ENCODE results near the gene CLEC2D.

CLEC2D gene

DNA sequence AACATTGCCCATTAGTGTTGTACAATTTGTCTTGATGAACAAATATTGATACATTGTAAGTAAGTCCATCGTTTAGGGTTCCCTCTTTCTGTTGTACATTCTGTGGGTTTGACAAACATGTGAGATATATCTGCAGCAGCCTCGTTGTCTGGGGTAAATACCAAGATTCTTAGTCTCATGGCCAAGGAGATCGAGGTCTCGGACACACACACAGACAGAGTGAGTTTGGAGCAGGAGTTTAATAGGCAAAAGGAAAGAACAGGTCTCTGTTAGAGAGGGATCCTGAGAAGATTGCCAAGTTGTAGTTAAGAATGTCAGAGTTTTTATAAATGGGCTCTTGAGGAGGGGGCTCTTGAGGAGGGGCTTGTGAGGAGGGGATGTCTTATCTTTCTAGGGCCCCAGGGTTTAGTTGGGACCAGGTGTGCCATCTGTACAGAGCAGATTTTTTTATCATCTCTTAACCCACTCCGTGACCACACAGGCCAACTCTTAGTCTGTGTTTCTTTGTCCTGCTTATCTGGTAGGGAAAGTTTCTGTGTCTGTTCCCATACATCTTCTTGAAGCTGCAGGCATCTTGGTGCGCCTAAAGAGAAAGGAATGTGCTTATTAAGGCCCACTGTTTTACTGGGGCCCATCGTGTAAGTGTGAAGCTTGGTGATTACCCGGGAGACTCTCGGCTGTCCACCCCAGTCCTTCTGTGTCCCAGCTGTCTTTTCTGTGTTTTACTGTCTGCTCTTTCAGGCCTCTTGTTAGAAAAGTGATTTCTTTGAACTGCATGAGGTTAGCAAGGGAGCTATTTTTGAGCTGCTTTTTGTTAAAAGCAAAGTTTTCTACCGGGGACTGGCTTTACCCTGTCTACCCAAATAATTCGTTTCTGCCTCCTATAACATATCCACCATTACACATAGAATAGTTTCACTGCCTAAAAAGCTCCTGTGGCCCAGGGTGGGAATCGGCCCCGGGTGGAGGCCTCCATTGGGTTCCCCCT, 22.4 kb upstream of the CLEC2D start:
- DNase-seq (ENCODE audit: low read depth, low spot score), result no peak
- H3K4me3 ChIP-seq (ENCODE audit: low read depth, low read length), result peak overlapping the region; percentile 74
- ChIA-PET POLR2A (no interaction called here), CTCF (interaction anchor here (0.8 to 2.6 kb wide), 8 partner anchors 9 to 103 kb away, joined by 3 to 19 read pairs (median 4); no protein-coding TSS in a partner anchor)
- TF ChIP-seq, protein P1, sequence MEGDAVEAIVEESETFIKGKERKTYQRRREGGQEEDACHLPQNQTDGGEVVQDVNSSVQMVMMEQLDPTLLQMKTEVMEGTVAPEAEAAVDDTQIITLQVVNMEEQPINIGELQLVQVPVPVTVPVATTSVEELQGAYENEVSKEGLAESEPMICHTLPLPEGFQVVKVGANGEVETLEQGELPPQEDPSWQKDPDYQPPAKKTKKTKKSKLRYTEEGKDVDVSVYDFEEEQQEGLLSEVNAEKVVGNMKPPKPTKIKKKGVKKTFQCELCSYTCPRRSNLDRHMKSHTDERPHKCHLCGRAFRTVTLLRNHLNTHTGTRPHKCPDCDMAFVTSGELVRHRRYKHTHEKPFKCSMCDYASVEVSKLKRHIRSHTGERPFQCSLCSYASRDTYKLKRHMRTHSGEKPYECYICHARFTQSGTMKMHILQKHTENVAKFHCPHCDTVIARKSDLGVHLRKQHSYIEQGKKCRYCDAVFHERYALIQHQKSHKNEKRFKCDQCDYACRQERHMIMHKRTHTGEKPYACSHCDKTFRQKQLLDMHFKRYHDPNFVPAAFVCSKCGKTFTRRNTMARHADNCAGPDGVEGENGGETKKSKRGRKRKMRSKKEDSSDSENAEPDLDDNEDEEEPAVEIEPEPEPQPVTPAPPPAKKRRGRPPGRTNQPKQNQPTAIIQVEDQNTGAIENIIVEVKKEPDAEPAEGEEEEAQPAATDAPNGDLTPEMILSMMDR (IDR thresholded peaks at IDR 0.05; ENCODE audit: insufficient read depth, low read length, missing control alignments), result no peak

DNA sequence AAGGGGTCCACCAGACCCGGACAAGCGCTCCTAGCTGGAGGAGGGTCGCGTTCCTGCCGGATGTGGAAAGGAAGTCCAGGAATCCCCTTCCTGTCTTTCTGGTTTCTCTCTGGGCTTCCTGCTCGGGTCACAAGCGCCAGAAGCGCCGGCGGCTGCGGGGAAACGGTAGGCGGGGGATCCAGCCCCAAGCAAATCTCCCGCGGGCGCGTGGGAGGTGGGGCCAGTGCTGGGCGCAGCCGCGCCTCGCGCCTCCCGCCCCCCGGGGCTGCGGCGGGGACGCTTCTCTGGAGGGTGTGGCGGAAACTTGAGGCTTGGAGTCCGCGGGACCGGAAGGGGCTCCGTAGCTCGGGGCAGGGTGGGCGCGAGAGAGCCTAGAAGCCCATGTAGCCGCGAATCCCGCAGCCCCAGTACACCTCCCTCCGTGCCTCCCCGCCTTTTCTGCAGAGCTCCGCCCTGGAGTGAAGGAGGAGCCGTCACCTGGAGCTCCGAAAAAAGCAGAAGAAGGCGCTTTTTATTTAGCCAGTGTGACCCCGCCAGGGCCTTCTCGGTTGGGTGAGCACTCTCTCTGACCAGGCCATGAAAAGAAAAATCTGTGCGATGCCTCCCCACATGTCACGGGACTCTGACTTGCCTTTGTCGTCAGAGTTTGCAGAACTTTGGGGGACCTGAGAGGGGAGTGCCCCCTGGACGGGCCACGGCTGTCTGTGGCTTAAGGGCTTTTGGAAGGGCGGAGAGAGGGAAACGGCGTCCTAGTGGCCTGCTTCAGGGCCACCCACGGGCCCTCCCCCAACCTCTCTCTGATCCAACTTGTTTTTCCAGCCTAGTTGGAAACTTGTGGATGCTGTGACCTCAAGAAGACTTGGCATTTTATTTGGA, 21.4 kb upstream of the CLEC2D start:
- POLR2A ChIA-PET, result no interaction called here

DNA sequence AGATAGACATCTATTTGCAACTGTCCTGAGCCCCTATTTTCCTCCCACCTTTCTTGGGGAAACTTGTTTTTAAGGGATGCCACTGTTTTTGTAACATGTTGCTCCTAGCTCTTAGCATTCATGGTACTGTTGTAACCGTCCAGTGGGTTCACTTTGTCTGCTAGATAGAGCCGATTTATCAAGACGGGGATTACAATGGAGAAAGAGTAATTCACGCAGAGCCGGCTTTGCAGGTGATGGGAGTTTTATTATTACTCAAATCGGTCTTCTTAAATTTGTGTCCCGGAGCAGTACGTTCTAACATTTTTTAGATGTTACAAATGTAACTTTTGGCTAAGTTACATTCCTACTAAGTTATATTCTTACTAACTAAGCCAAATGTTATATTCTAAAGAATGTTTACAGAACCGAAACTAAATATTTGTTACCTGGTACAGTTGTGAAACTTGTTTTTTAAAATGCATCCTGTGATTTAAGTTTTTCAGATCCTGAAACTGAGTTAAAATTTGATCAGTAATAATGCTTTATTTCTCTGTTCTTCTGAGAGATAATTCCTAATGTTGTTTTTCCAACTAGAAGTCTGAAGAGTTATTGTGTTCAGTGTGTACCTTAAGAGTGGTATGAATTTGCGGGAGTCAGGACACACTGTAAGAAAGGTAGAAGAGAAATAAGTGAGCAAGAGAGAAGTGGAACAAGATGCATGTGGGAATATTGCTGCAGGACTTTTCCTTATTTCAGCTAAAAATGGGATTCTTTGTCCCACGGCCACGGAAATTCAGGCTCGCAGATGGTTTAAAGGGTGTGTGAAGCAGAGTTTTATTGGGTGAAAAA, 20.6 kb upstream of the CLEC2D start:
- POLR2A ChIA-PET, result no interaction called here
- TF ChIP-seq, protein P1 (IDR thresholded peaks at IDR 0.05; ENCODE audit: insufficient read depth, low read length, missing control alignments), result no peak
- CTCF ChIA-PET, result interaction anchor here (1.4 to 2.6 kb wide), 3 partner anchors 14 to 94 kb away, joined by 4 to 19 read pairs (median 4); no protein-coding TSS in a partner anchor
- peak overlapping the region; percentile 74 for H3K4me3 ChIP-seq (ENCODE audit: low read depth, low read length)
- DNase-seq (ENCODE audit: low read depth, low spot score), result no peak

More for the DNA sequence above, 21.4 kb upstream of the CLEC2D start:
- CTCF ChIA-PET, result interaction anchor here (0.8 to 2.6 kb wide), 7 partner anchors 8 to 102 kb away, joined by 3 to 19 read pairs (median 4); no protein-coding TSS in a partner anchor
- DNase-seq (ENCODE audit: low read depth, low spot score), result no peak
- H3K4me3 ChIP-seq (ENCODE audit: low read depth, low read length), result peak overlapping the region; percentile 74
- TF ChIP-seq, protein P1 (IDR thresholded peaks at IDR 0.05; ENCODE audit: insufficient read depth, low read length, missing control alignments), result no peak

DNA sequence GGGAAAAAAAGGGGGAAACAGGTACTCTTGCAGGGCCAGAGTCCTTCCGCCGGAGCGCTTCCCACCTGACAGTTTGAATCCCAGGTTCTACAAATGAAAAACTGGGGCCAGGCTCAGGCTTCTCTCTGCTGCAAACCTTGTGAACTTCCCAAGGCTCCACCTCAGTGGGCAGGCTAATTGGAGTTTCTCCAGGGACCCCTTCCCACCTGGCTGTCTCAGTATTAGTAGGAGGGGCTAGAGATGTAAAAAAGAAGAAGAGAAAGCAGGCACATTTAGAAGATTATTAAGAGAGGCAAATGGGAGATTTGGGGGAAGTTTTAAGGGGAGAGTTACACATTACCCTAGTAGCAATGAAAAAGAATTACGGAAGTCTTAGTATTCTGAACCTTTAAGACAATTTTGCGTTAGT, 20.0 kb upstream of the CLEC2D start:
- POLR2A ChIA-PET, result no interaction called here
- TF ChIP-seq, protein P1 (IDR thresholded peaks at IDR 0.05; ENCODE audit: insufficient read depth, low read length, missing control alignments), result no peak
- CTCF ChIA-PET, result interaction anchor here (1.2 kb wide), 1 partner anchor 58 kb away, joined by 3 read pairs; no protein-coding TSS in a partner anchor
- peak overlapping the region; percentile 74 for H3K4me3 ChIP-seq (ENCODE audit: low read depth, low read length)
- DNase-seq (ENCODE audit: low read depth, low spot score), result no peak

DNA sequence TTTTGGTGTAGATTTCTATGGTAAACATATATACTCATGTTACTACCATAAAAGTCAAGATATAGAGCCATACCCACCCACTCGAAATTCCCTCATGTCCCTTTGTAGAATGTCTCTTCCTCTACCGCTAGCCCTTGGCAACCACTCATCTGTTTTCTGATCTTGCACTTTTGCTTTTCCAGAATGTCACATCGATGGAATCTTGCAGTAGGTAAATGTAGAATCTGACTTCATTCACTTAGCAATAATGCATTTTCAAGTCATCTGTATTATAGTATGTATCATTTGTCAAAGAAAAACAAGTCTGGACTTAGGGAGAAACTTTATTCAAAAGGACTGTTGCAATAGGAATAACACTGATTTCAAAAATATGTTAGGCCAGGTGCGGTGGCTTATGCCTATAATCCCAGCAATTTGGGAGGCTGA, 19.3 kb upstream of the CLEC2D start:
- TF ChIP-seq, protein P1 (IDR thresholded peaks at IDR 0.05; ENCODE audit: insufficient read depth, low read length, missing control alignments), result no peak
- ChIA-PET CTCF (interaction anchor here (0.6 to 1.2 kb wide), 2 partner anchors 58 to 101 kb away, joined by 3 read pairs; no protein-coding TSS in a partner anchor), POLR2A (no interaction called here)
- peak overlapping the region; percentile 29 for H3K4me3 ChIP-seq (ENCODE audit: low read depth, low read length)
- DNase-seq (ENCODE audit: low read depth, low spot score), result no peak

Measured in AG04449 (cell line).